Medulla oblongata (tissue), 1 donor: ENCODE measurements around the gene GARS1.

ENCODE experiments used
- DNase-seq: peaks from one replicate; pipeline ENCODE4 v3.0.0-alpha.2; 2015; ENCODE audit errors: extremely low spot score

Gene GARS1

DNA sequence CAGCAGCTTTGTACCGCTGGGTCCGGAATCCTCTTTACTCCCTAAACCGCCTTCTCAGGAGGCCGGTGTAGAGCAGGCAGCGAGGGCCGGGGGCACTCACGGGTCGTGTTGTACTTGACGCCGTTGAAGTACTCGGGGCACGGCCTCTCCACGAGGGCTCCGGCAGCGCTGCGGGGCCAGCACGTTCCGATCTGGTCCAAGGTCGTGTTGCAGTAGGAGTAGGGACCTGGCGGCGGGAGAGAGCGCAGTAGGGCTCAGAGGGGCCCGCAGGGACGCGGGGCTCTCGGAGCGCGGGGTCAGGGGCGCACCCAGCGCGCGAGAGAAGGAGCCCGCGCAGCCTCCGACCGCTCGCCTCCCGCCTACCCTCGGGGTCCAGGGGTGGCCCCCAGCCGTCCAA, 87.1 kb downstream of the GARS1 start:
- DNase-seq: no peak

DNA sequence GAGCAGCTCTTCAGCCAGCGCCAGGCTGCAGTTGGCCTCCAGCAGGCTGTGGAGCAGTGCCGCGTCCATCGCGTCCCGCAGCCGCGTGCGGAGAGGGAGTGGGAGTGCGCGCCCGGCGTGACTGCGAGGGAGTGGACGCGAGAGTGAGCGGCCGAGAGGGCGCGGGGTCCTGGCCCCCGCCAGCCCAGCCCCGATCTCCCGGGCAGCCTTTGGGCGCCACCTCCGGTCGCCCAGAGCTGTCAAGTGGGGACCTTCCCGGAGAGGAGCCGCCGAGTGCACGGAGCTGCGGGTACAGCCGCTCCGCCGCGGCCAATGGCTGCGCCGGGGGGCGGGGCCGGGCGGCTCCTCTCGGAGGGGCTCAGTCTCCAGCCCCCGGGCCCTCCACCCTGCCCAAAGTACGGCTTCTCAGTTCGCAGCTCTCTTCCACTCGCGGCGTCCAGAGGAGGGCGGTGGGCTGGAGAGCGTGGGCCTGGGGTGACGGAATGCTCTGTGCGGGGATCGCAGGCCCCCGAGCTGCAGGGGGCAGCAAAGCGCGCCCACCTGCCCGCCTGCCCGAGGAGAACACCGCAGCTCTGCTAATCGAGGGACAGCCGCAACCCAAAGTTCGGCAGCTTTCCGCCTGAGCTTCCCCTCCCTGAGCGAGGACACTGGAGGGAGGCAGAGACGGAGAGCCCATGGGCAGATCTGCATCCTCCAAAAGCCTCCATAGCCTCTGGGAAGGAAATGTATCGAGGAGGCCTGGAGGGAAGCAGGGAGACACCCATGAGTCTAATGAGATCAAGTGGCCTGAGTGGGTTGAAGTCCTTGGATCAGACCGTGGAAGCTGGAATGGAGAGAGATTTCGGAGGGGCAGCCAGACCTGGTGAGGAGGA, 87.8 kb downstream of the GARS1 start, which contains the start of gene CRHR2:
TSS of gene CRHR2 (minus strand) at position 245 of the 872 bp plus-strand sequence. CDS start at position 69, 176 bp downstream.
- DNase-seq: no peak

DNA sequence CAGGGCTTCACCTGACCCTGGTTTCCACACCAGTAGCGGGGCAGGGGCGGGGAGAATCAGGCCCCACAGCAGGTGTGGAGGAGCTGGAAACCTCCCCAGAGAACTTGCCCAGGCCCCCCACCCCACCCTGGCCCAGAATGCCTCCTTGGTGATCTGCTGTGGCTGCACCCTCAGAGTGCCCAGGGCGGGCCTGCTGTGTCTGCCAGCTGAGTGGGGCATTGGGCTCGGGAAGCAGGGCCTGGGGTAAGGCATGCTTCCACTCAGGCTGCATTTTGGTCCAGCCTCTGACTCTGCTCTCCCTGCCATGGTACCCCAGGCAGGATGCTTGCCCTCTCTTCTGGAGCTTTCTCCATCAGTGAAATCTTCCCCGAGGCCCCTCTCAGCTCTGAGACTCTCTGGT, 88.6 kb downstream of the GARS1 start:
- no peak for DNase-seq
